AML-193 (cell line): ENCODE measurements around the gene SLC13A5.
"Not testable (repeated sequence)": the region's sequence is repeated elsewhere in the genome, so short reads cannot be mapped to it uniquely, and the experiment has no call there.

Experiments
- DNase-seq, 2 experiments: peaks; one replicate each; lab custom pipeline; 2025; lab: John Stamatoyannopoulos, UW

SLC13A5 gene

GRCh38 chr17:6711081-6711674, 2.0 kb downstream of the SLC13A5 start:
- DNase-seq: no peak

- no peak for DNase-seq
Observed at GRCh38 chr17:6710317-6710716, 2.9 kb downstream of the SLC13A5 start.

GRCh38 chr17:6708357-6708961, 4.7 kb downstream of the SLC13A5 start:
- no peak for DNase-seq

- DNase-seq: no peak
Observed at GRCh38 chr17:6706996-6707395, 6.2 kb downstream of the SLC13A5 start.

GRCh38 chr17:6706499-6706898, 6.7 kb downstream of the SLC13A5 start:
- no peak for DNase-seq

GRCh38 chr17:6704470-6705052, 8.6 kb downstream of the SLC13A5 start:
- DNase-seq: no peak

- no peak for DNase-seq
Observed at GRCh38 chr17:6703751-6704150, 9.4 kb downstream of the SLC13A5 start.

GRCh38 chr17:6702567-6703215, 10.5 kb downstream of the SLC13A5 start:
- DNase-seq: no peak

GRCh38 chr17:6701719-6702118, 11.4 kb downstream of the SLC13A5 start:
- no peak for DNase-seq

- no peak for DNase-seq
Observed at GRCh38 chr17:6700948-6701307, 12.2 kb downstream of the SLC13A5 start.

GRCh38 chr17:6699997-6700947, 12.9 kb downstream of the SLC13A5 start:
- DNase-seq: no peak

GRCh38 chr17:6698004-6698403, 15.2 kb downstream of the SLC13A5 start:
- no peak for DNase-seq

- DNase-seq: no peak
Observed at GRCh38 chr17:6696906-6697305, 16.3 kb downstream of the SLC13A5 start.

GRCh38 chr17:6695565-6695964, 17.6 kb downstream of the SLC13A5 start:
- DNase-seq: no peak

GRCh38 chr17:6695051-6695450, 18.1 kb downstream of the SLC13A5 start:
- no peak for DNase-seq

- not testable (repeated sequence) for DNase-seq
Observed at GRCh38 chr17:6691958-6692357, 21.2 kb downstream of the SLC13A5 start.

- DNase-seq: no peak
Observed at GRCh38 chr17:6691546-6691945, 21.6 kb downstream of the SLC13A5 start.

- DNase-seq: no peak
Observed at GRCh38 chr17:6690641-6691040, 22.5 kb downstream of the SLC13A5 start.

- DNase-seq: no peak
Observed at GRCh38 chr17:6688944-6689343, 24.2 kb downstream of the SLC13A5 start.

GRCh38 chr17:6686026-6686425, 27.1 kb downstream of the SLC13A5 start:
- no peak for DNase-seq

- no peak for DNase-seq
Observed at GRCh38 chr17:6684881-6685767, 28.0 kb downstream of the SLC13A5 start.
